Measurements from ENCODE around the gene PARP12. TPM values are rescaled to one million over a fixed set of nuclear protein-coding genes. Genes with fewer than 3 reads are reported as not detected.

Gene PARP12
- total RNA-seq, 6 experiments from 2014 or later, result 6.3 to 14.0 (median 11.8) TPM

DNA sequence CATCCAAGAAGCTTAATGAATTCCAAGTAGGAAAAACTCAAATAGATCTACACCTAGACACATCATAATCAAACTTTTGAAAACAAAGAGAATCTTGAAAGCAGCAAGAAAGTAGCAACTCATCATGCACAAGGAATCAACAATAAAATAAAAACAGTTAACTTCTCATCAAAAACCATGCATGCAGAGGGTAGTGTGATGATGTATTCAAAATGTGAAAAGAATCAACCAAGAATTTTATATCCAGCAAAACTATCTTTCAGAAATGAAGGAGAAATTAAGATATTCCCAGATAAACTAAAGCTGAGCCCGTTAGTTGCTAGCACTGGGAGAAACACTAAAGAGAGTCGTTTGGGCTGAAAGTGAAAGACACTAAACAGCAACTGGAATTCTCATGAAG is 4.3 kb upstream of the PARP12 start:
- H3K27me3 Mint-ChIP-seq (ENCODE audit: insufficient read depth), result peaks cover 8% of the 10 kb centered on the region
- no peak overlapping the region for H3K27ac Mint-ChIP-seq

DNA sequence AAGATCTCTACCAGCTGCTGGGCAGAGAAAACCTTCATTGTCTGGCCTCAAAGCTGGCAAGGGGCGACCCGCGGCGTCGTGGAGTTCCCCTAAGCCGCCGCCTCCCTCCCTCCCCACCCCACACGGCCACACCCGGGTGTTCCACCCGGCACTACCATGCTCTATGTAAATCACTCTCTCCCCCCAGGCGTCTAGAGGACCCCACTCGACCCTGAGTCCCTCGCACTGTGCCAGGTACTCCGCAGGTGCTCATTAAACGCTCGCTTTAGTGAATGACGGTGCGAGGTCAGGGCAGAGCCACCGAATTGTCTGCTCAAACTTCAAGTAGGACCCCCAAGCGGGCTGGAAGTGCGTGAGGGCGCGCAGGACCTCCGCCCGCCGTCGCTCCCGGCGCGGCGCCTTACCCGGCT is 628 bp downstream of the PARP12 start:
- Mint-ChIP-seq H3K4me3 (peak overlapping the region; percentile 83), H3K9me3 (peaks cover 16% of the 10 kb centered on the region), H3K27ac (peak overlapping the region; percentile 74), H3K4me1 (ENCODE audit: low read depth) (peaks cover 47% of the 10 kb centered on the region), H3K27me3 (ENCODE audit: insufficient read depth) (peaks cover 2% of the 10 kb centered on the region; the same call in 1 of the 2 replicates), H3K36me3 (ENCODE audit: low read depth) (peaks cover 26% of the 10 kb centered on the region)
- DNase-seq, result no peak
- TF ChIP-seq, protein P1, sequence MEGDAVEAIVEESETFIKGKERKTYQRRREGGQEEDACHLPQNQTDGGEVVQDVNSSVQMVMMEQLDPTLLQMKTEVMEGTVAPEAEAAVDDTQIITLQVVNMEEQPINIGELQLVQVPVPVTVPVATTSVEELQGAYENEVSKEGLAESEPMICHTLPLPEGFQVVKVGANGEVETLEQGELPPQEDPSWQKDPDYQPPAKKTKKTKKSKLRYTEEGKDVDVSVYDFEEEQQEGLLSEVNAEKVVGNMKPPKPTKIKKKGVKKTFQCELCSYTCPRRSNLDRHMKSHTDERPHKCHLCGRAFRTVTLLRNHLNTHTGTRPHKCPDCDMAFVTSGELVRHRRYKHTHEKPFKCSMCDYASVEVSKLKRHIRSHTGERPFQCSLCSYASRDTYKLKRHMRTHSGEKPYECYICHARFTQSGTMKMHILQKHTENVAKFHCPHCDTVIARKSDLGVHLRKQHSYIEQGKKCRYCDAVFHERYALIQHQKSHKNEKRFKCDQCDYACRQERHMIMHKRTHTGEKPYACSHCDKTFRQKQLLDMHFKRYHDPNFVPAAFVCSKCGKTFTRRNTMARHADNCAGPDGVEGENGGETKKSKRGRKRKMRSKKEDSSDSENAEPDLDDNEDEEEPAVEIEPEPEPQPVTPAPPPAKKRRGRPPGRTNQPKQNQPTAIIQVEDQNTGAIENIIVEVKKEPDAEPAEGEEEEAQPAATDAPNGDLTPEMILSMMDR (IDR thresholded peaks at IDR 0.05), result no peak

More for the DNA sequence above, 4.3 kb upstream of the PARP12 start:
- DNase-seq, result no peak
- no peak overlapping the region for H3K4me3 Mint-ChIP-seq
- H3K4me1 Mint-ChIP-seq (ENCODE audit: low read depth), result no peaks in the 10 kb centered on the region
- peaks cover 27% of the 10 kb centered on the region for H3K36me3 Mint-ChIP-seq (ENCODE audit: low read depth)
- peaks cover 36% of the 10 kb centered on the region for H3K9me3 Mint-ChIP-seq
- TF ChIP-seq, protein P1 (IDR thresholded peaks at IDR 0.05), result no peak

DNA sequence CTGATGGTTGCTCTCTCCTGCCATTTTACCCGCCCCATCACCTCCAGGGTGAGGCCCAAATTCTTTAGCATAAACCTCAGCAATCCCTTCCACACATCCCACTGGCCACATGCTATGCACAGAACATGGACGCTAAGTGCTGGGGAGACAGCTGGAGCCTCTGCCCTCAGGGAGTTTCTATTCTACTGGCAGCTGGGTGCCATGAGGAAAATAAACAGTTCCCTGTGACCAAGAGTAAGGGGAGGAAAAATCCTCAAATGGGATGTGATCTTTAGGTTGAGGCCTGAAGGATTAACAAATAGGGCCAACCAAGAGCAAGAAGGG is 1.2 kb downstream of the PARP12 start:
- Mint-ChIP-seq H3K4me1 (ENCODE audit: low read depth) (peaks cover 48% of the 10 kb centered on the region), H3K27me3 (ENCODE audit: insufficient read depth) (peaks cover 2% of the 10 kb centered on the region; the same call in 1 of the 2 replicates), H3K4me3 (peak overlapping the region; percentile 83), H3K9me3 (peaks cover 11% of the 10 kb centered on the region), H3K27ac (peak overlapping the region; percentile 74), H3K36me3 (ENCODE audit: low read depth) (peaks cover 26% of the 10 kb centered on the region)
- TF ChIP-seq, protein P1 (IDR thresholded peaks at IDR 0.05), result no peak
- DNase-seq, result no peak

DNA sequence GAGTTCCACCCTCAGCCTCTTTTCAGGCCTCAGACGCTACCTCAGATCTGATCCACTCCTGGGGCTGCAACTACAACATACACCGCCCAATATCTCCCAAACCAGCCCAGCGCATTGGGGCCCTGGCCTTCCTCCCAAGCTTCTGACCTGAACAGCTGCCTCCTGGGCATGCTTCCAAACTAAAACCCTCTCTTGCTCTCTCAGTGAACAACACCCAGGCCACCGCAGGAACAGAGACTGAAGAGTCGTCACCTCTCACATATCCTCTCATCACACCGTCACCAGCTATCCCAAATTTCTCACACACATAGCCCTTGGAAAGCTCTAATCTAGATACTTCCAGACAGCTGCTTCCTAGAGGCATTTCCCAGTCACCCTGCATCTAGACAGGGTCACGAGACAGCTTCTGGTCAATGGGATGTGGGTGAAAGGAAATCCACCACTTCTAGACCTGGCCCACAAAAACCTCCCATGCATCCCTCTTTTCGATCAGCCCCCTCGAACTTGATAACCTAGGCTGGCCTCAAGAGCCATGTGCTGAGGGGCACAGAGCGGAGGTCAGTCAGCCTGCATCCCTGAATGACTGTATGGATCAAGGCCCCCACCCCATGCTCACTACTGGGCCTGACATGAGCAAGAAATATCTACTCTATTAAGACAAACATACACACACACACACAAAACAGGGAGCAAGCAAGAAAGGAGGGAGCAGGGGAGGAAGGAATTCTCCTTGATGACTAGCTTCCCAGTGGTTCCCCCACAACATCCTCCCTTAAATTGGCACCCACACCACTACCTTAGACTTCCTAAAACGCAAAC is 1.8 kb downstream of the PARP12 start:
- Mint-ChIP-seq H3K4me1 (ENCODE audit: low read depth) (peaks cover 48% of the 10 kb centered on the region), H3K27me3 (ENCODE audit: insufficient read depth) (peaks cover 2% of the 10 kb centered on the region; the same call in 1 of the 2 replicates), H3K9me3 (peaks cover 5% of the 10 kb centered on the region), H3K36me3 (ENCODE audit: low read depth) (peaks cover 22% of the 10 kb centered on the region), H3K4me3 (peak overlapping the region; percentile 83), H3K27ac (peak overlapping the region; percentile 74)
- TF ChIP-seq, protein P1 (IDR thresholded peaks at IDR 0.05), result no peak
- DNase-seq, result no peak

DNA sequence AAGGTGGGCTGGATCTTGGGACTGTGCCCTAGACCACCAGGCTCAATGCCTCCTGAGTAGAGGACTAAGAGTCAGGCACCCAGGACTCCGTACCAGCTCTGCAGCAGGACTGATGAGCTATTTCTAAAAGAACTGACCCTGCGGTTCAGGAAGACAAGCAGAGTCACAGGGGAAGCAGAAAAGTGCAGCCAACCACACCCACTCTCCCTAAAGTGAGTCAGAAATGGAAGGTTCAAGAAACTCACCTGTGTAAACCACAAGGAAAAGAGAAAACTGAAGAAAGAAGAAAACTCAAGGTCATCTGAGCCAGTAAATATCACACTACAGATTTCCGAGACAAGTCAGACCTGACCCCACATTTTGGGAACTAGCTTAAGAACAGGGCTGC is 2.5 kb downstream of the PARP12 start:
- Mint-ChIP-seq H3K9me3 (no peaks in the 10 kb centered on the region), H3K4me1 (ENCODE audit: low read depth) (peaks cover 48% of the 10 kb centered on the region), H3K27ac (peak overlapping the region; percentile 74), H3K27me3 (ENCODE audit: insufficient read depth) (peaks cover 2% of the 10 kb centered on the region; the same call in 1 of the 2 replicates), H3K36me3 (ENCODE audit: low read depth) (peaks cover 17% of the 10 kb centered on the region; the same call in 1 of the 2 replicates), H3K4me3 (peak overlapping the region; percentile 57; the same call in 1 of the 2 replicates)
- TF ChIP-seq, protein P1 (IDR thresholded peaks at IDR 0.05), result no peak
- no peak for DNase-seq

Measured in HFFc6 (cell line).